Stomach (tissue), 9 donors: ENCODE results near the gene RBM6. TPM values are rescaled to one million over a fixed set of nuclear protein-coding genes. Genes with fewer than 3 reads are reported as not detected.
"Not testable (repeated sequence)": the region's sequence is repeated elsewhere in the genome, so short reads cannot be mapped to it uniquely, and the experiment has no call there.

Source experiments
- DNase-seq, 2 donors: peaks; one replicate each; pipeline versions ENCODE4 v3.0.0 to v3.0.0-alpha.2; 2013 to 2019
- H3K27ac ChIP-seq, 5 donors: fragments of 200-600 bp in 4 of 5; sonication (generic) in 4 of 5; one replicate each; pipeline ENCODE4 v1.5.1; 2013 to 2019; ENCODE audit warnings: mild to moderate bottlenecking in 1 of 5, moderate library complexity in 1 of 5
- H3K27me3 ChIP-seq, 3 donors: fragments of 200-600 bp; sonication (generic); one replicate each; pipeline ENCODE4 v1.5.1; 2017 to 2019; ENCODE audit warnings: mixed run types in 1 of 3
- H3K36me3 ChIP-seq, 4 donors: fragments of 200-600 bp; sonication (generic); 1 replicate in 3 of 4; 2 replicates in 1 of 4; pipeline ENCODE4 v1.5.1; 2016 to 2019
- H3K4me1 ChIP-seq, 4 donors: fragments of 200-600 bp; sonication (generic); one replicate each; pipeline ENCODE4 v1.5.1; 2016 to 2019
- H3K4me3 ChIP-seq, 4 donors: fragments of 200-600 bp; sonication (generic) in 3 of 4; one replicate each; pipeline ENCODE4 v1.5.1; 2016 to 2019; ENCODE audit warnings: mild to moderate bottlenecking in 1 of 4
- H3K9me3 ChIP-seq, 4 donors: fragments of 200-600 bp; sonication (generic); one replicate each; pipeline ENCODE4 v1.5.1; 2016 to 2019
- EP300 ChIP-seq: sonication (generic); formaldehyde crosslinking; IDR thresholded peaks from one replicate; pipeline ENCODE4 v1.6.1; 2017; ENCODE audit warnings: antibody characterized with exemption
- POLR2A ChIP-seq, 4 donors: fragments of 450-650 bp; IDR thresholded peaks; one replicate each; pipeline ENCODE4 v1.6.1; 2016; ENCODE audit warnings: antibody characterized with exemption in 4 of 4, control low read depth in 2 of 4, mild to moderate bottlenecking in 1 of 4, moderate library complexity in 1 of 4
- POLR2AphosphoS5 ChIP-seq, 3 donors: sonication (generic); formaldehyde crosslinking; IDR thresholded peaks; one replicate each; pipeline ENCODE4 v1.6.1; 2016; ENCODE audit warnings: antibody characterized with exemption in 3 of 3
- WGBS, 5 donors: extraction: QIAGEN DNeasy Blood & Tissue Kit in 3 of 5; methylation state at CpG; one replicate each; pipeline versions ENCODE4 v1.1.5 to v1.1.7; 2013 to 2018; 5-methylcytosine and 5-hydroxymethylcytosine counted together
- intact Hi-C: fragments of 100-400 bp; cut with DNase I; formaldehyde crosslinking; loops from one replicate; pipeline ENCODE4 v1.15.1; 2023; ENCODE audit warnings: low total_unique reads
- polyA plus RNA-seq, 3 donors: library from polyadenylated mRNA; stranded (reverse); fragments of 200-250 nt; gene quantifications; one replicate each; pipeline ENCODE4 v1.2.3, GENCODE V29; 2013
- total RNA-seq, 5 donors: library from RNA; depleted of rRNA; stranded (reverse); fragments of >200 nt; gene quantifications; one replicate each; pipeline versions ENCODE4 v1.1.0 to v1.2.3, GENCODE V29; 2014 to 2016
- TF ChIP-seq, protein P1 (sequence below), 7 experiments: fragments of 450-650 bp in 4 of 7; fragments of 200-600 bp in 3 of 7; sonication (generic) in 3 of 7; IDR thresholded peaks; one replicate each; pipeline ENCODE4 v1.5.1; 2016 to 2019; ENCODE audit warnings: antibody characterized with exemption in 7 of 7, control low read depth in 2 of 7, mild to moderate bottlenecking in 1 of 7
- donor health status: healthy with polysubstance abuse.
- donor health status: Bipolar disorder and iron deficiency.
- donor health status: healthy.

The RBM6 gene
- total and polyA plus RNA-seq, 8 donors, result 87.0 to 239 (median 133) TPM

GRCh38 chr3:49929291-49930167, 10.4 kb upstream of the RBM6 start, which contains the start of gene MON1A:
Gene MON1A, minus strand, starts transcription at chr3:49929811. Its CDS starts 16,465 bp downstream, at chr3:49913346.
- TF ChIP-seq, protein P1, sequence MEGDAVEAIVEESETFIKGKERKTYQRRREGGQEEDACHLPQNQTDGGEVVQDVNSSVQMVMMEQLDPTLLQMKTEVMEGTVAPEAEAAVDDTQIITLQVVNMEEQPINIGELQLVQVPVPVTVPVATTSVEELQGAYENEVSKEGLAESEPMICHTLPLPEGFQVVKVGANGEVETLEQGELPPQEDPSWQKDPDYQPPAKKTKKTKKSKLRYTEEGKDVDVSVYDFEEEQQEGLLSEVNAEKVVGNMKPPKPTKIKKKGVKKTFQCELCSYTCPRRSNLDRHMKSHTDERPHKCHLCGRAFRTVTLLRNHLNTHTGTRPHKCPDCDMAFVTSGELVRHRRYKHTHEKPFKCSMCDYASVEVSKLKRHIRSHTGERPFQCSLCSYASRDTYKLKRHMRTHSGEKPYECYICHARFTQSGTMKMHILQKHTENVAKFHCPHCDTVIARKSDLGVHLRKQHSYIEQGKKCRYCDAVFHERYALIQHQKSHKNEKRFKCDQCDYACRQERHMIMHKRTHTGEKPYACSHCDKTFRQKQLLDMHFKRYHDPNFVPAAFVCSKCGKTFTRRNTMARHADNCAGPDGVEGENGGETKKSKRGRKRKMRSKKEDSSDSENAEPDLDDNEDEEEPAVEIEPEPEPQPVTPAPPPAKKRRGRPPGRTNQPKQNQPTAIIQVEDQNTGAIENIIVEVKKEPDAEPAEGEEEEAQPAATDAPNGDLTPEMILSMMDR (IDR thresholded peaks at IDR 0.05), result peak in 3 of 7 experiments; percentile 17 to 41 (median 40)
- no peak for TF ChIP-seq POLR2A (IDR thresholded peaks at IDR 0.05)
- TF ChIP-seq POLR2AphosphoS5 (IDR thresholded peaks at IDR 0.05), result peak; percentile 74 to 89 (median 74)
- no peak for TF ChIP-seq EP300
- no peaks in the 10 kb centered on the region for H3K27me3 ChIP-seq
- H3K4me3 ChIP-seq, result peak within 1 kb of the TSS; percentile 69 to 87 (median 83)
- H3K27ac ChIP-seq, result peak within 1 kb of the TSS; percentile 72 to 90 (median 88)
- H3K9me3 ChIP-seq, result no peaks in the 10 kb centered on the region
- H3K36me3 ChIP-seq, result no peaks in the 10 kb centered on the region
- intact Hi-C loops, result no loop called here
- DNase-seq, result peak; percentile 95 to 97
- 1% methylated on average over 28 to 56 of the region's 56 CpGs for WGBS, 5 donors
- peaks cover 11 to 39% (median 23%) of the 10 kb centered on the region in 4 donors for H3K4me1 ChIP-seq

- WGBS, 5 donors, result 22 to 35% (median 28%) methylated on average over 16 of the region's 16 CpGs
- intact Hi-C loops, result no loop called here
- Histone ChIP-seq H3K9me3 (no peaks in the 10 kb centered on the region), H3K27ac (peak overlapping the region; percentile 72 to 90 (median 88)), H3K4me3 (peak overlapping the region; percentile 69 to 87 (median 83)), H3K36me3 (no peaks in the 10 kb centered on the region), H3K27me3 (no peaks in the 10 kb centered on the region), H3K4me1 (peaks cover 11 to 39% (median 23%) of the 10 kb centered on the region in 4 donors)
- DNase-seq, result no peak
- TF ChIP-seq, protein P1 (IDR thresholded peaks at IDR 0.05), result no peak
Observed at GRCh38 chr3:49930168-49930690, 9.7 kb upstream of the RBM6 start.

DNA sequence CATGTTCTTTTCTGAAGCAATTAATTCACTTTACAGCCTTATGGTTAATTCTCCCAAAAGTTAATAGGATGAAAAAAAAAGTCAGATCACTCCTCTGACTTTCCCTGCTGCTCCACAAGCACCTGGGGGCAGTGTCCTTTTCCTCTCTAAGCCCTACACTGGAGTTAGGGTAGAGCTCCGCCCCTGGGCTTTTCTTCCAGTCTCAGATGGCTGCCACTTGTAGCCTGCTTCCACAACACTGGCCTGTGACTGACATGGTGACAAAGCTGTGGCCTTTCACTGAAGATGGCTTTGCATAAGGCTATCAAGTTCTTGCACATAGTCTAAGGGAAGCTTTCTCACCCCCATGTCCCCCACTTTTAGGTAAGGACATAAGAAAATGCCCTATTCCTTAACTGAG, 9.0 kb upstream of the RBM6 start:
- peak in 1 of 2 donors; percentile 70 for DNase-seq
- 44 to 67% (median 52%) methylated on average over 1 of the region's 1 CpG for WGBS, 5 donors
- H3K27ac ChIP-seq, result peak overlapping the region in 3 of 5 donors; percentile 77 to 88 (median 88)
- intact Hi-C loops, result no loop called here
- H3K9me3 ChIP-seq, result no peaks in the 10 kb centered on the region
- H3K4me3 ChIP-seq, result no peak overlapping the region
- TF ChIP-seq POLR2AphosphoS5 (IDR thresholded peaks at IDR 0.05), result no peak
- no peak for TF ChIP-seq POLR2A (IDR thresholded peaks at IDR 0.05)
- TF ChIP-seq, protein P1 (IDR thresholded peaks at IDR 0.05), result no peak
- TF ChIP-seq EP300, result no peak
- no peaks in the 10 kb centered on the region for H3K27me3 ChIP-seq
- H3K4me1 ChIP-seq, result peaks cover 11 to 39% (median 23%) of the 10 kb centered on the region in 4 donors
- no peaks in the 10 kb centered on the region for H3K36me3 ChIP-seq

GRCh38 chr3:49932281-49932680, 7.7 kb upstream of the RBM6 start:
- DNase-seq, intact Hi-C loops, H3K27ac ChIP-seq, H3K9me3 ChIP-seq, H3K4me3 ChIP-seq, H3K27me3 ChIP-seq, H3K36me3 ChIP-seq: not testable (repeated sequence)
- peaks cover 11 to 28% (median 23%) of the 10 kb centered on the region in 4 donors for H3K4me1 ChIP-seq
- 90 to 95% (median 93%) methylated on average over 15 of the region's 15 CpGs for WGBS, 5 donors
